Mesothelial cell of epicardium (in vitro differentiated cells): ENCODE data around the gene RCAN3. TPM values are rescaled to one million over a fixed set of nuclear protein-coding genes. Genes with fewer than 3 reads are reported as not detected.
"Not testable (repeated sequence)": the region's sequence is repeated elsewhere in the genome, so short reads cannot be mapped to it uniquely, and the experiment has no call there.

Experiments
- DNase-seq, 2 experiments: peaks; one replicate each; pipeline ENCODE4 v3.0.0; 2021; ENCODE audit warnings: low spot score in 2 of 2; ENCODE audit not compliant: unreplicated experiment in 2 of 2
- H3K27ac Mint-ChIP-seq: 2 replicates; pipeline ENCODE4 v1.8.0; 2021; ENCODE audit warnings: mixed read lengths
- H3K27me3 Mint-ChIP-seq: 2 replicates; pipeline ENCODE4 v1.8.0; 2021; ENCODE audit warnings: low read depth, mixed read lengths
- H3K36me3 Mint-ChIP-seq: 2 replicates; pipeline ENCODE4 v1.8.0; 2021; ENCODE audit warnings: mixed read lengths
- H3K4me1 Mint-ChIP-seq: 2 replicates; pipeline ENCODE4 v1.8.0; 2021; ENCODE audit warnings: mixed read lengths
- H3K4me3 Mint-ChIP-seq: 2 replicates; pipeline ENCODE4 v1.8.0; 2021; ENCODE audit warnings: mild to moderate bottlenecking, moderate library complexity, mixed read lengths
- H3K9me3 Mint-ChIP-seq: 2 replicates; pipeline ENCODE4 v1.8.0; 2021; ENCODE audit warnings: mixed read lengths
- total RNA-seq: library from RNA; stranded (reverse); gene quantifications from 3 replicates; pipeline ENCODE4 v1.2.1, GENCODE V29; 2021
- TF ChIP-seq, protein P1 (sequence below): fragments of 200-600 bp; sonication (generic); IDR thresholded peaks from one replicate; pipeline ENCODE4 v1.5.0; 2021; ENCODE audit warnings: antibody characterized with exemption; ENCODE audit not compliant: unreplicated experiment

Gene RCAN3
- total RNA-seq, 1 donor from 2014 or later, result 9.5 TPM

DNA sequence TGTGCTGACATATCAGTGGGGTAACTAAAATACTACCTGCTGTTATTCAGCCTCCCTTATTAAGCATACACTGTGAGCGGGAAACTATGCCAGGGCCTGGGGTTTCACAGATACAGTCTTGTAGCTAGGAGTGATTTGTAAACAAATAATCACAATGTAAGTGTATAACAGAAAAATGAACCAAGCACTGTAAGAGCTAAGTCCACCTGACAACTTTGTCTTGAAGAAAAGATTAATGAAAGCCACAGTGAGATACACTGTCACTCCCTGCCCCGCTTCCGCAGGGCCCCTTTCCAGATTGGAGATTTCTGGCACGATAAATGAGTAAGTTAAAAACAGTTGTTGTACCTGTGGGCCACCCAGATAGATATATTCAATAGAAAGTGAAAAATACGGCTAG, 4.8 kb downstream of the RCAN3 start:
- H3K36me3 Mint-ChIP-seq, result peaks cover 2% of the 10 kb centered on the region
- TF ChIP-seq, protein P1, sequence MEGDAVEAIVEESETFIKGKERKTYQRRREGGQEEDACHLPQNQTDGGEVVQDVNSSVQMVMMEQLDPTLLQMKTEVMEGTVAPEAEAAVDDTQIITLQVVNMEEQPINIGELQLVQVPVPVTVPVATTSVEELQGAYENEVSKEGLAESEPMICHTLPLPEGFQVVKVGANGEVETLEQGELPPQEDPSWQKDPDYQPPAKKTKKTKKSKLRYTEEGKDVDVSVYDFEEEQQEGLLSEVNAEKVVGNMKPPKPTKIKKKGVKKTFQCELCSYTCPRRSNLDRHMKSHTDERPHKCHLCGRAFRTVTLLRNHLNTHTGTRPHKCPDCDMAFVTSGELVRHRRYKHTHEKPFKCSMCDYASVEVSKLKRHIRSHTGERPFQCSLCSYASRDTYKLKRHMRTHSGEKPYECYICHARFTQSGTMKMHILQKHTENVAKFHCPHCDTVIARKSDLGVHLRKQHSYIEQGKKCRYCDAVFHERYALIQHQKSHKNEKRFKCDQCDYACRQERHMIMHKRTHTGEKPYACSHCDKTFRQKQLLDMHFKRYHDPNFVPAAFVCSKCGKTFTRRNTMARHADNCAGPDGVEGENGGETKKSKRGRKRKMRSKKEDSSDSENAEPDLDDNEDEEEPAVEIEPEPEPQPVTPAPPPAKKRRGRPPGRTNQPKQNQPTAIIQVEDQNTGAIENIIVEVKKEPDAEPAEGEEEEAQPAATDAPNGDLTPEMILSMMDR, result no peak
- peaks cover 15% of the 10 kb centered on the region for H3K27me3 Mint-ChIP-seq
- H3K27ac Mint-ChIP-seq, result no peak overlapping the region
- H3K9me3 Mint-ChIP-seq, result peaks cover 12% of the 10 kb centered on the region
- no peak for DNase-seq
- H3K4me1 Mint-ChIP-seq, result peaks cover 12% of the 10 kb centered on the region
- H3K4me3 Mint-ChIP-seq, result no peak overlapping the region

DNA sequence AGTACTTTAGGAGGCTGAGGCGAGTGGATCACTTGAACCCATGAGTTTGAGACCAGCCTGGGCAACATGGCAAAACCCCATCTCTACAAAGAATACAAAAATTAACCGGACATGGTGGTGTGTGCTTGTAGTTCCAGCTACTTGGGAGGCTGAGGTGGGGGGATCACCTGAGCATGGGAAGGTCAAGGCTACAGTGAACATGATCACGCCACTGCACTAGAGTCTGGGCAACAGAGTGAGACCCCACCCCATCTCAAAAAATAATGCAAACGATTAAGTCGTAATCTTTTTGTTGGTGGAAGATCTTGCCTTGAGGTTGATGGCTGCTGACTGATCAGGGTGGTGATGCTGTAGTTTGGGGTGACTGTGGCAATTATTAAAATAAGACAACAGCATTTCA, 6.3 kb downstream of the RCAN3 start:
- H3K36me3 Mint-ChIP-seq, result peaks cover 2% of the 10 kb centered on the region
- DNase-seq, result no peak
- no peak overlapping the region for H3K4me3 Mint-ChIP-seq
- H3K4me1 Mint-ChIP-seq, result peaks cover 5% of the 10 kb centered on the region
- peaks cover 12% of the 10 kb centered on the region for H3K9me3 Mint-ChIP-seq
- H3K27ac Mint-ChIP-seq, result no peak overlapping the region
- peaks cover 9% of the 10 kb centered on the region for H3K27me3 Mint-ChIP-seq
- TF ChIP-seq, protein P1, result no peak

DNA sequence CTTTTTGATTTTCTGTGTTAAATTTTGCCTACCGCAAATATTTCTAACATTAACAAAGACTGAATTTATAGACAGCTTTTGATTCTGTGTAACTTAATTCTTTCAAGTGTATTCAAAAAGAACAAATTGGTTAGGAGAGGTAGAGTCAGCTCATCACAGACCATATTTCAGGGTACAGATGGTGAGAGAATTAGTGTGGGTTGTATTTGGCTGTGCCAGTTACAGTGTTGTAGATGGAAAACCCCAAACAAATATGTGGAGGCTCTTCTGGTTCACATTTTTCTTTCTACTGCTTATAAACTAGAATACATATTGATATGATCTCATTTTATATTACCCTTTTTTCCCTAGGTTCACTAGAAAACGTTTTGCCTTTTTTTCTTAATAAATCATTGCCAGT, 11.1 kb downstream of the RCAN3 start:
- no peak for DNase-seq
- Mint-ChIP-seq H3K9me3 (peaks cover 12% of the 10 kb centered on the region), H3K36me3 (peaks cover 2% of the 10 kb centered on the region), H3K4me3 (no peak overlapping the region), H3K27ac (no peak overlapping the region), H3K4me1 (no peaks in the 10 kb centered on the region), H3K27me3 (no peaks in the 10 kb centered on the region)
- TF ChIP-seq, protein P1, result no peak

DNA sequence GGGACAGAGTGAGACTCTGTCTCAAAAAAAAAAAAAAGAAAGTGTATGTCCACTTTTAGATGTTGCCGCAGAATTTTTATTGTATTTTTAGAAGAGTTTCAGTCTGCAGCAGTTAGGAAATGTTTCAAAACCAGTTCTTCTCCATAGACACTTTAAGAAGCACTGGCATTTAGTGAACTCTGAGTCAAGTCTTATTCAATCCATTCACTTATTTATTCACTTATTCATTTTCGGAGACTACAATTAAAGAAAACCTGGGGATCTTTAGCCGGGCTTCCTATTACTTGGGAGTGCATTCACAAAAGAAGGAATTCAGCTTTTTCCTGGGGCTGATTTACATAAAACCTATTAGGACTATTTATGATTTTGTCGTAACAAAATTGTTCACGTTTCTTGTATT, 12.3 kb downstream of the RCAN3 start:
- no peak for DNase-seq
- Mint-ChIP-seq H3K9me3 (peaks cover under 1% of the 10 kb centered on the region), H3K4me3 (no peak overlapping the region), H3K27me3 (no peaks in the 10 kb centered on the region), H3K36me3 (peaks cover 2% of the 10 kb centered on the region), H3K4me1 (no peaks in the 10 kb centered on the region), H3K27ac (no peak overlapping the region)
- TF ChIP-seq, protein P1, result no peak

DNA sequence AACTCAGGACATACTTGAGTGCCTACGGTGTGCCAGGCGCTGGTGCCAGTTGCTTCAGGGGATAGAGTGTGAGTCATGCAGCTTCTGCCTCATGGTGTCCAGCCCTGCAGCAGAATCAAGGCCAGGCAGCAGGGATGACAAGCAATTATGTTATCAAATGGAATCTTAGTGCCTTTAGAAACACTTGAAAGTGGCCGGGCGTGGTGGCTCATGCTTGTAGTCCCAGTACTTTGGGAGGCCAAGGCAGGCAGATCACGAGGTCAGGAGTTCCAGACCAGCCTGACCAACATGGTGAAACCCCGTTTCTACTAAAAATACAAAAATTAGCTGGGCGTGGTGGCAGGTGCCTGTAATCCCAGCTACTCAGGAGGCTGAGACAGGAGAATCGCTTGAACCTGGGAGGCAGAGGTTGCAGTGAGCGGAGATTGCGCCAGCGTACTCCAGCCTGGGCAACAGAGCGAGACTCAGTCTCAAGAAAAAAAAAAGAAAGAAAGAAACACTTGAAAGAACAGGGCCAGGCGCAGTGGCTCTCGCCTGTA, 13.1 kb downstream of the RCAN3 start:
- DNase-seq, H3K36me3 Mint-ChIP-seq, H3K9me3 Mint-ChIP-seq, H3K27ac Mint-ChIP-seq, H3K27me3 Mint-ChIP-seq, H3K4me3 Mint-ChIP-seq, H3K4me1 Mint-ChIP-seq: not testable (repeated sequence)

DNA sequence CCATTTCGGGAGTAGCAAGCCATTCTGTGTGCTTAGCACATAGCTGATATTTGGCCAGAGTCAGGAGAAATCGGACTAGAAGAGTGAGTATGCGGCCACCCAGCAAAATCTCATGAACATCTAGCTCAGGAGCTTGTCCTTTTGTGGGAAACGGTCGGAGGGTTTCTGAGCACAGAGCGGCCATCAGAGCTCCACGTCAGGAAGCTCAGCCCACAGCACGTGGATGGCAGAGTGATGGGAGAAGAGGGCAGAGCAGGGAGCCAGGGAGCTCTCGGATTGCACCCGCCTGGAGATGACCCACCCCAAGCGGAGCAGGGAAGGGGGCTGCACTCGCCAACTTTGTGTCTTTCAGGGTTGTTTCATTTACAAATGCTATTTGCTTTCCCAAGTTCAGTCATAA, 13.9 kb downstream of the RCAN3 start:
- H3K36me3 Mint-ChIP-seq, result peaks cover 7% of the 10 kb centered on the region
- H3K27me3 Mint-ChIP-seq, result no peaks in the 10 kb centered on the region
- H3K27ac Mint-ChIP-seq, result no peak overlapping the region
- H3K4me3 Mint-ChIP-seq, result no peak overlapping the region
- peaks cover 4% of the 10 kb centered on the region for H3K9me3 Mint-ChIP-seq
- no peak for DNase-seq
- TF ChIP-seq, protein P1, result no peak
- H3K4me1 Mint-ChIP-seq, result no peaks in the 10 kb centered on the region
